ENCODE measurements around the gene SLX4IP. TPM values are rescaled to one million over a fixed set of nuclear protein-coding genes. Genes with fewer than 3 reads are reported as not detected.
A peak's percentile ranks its signal among the peaks of the same experiment; 100 is the strongest.

Gene SLX4IP
- total RNA-seq, 1 donor from 2014 or later, result 5.4 TPM

- TF ChIP-seq, protein P1, sequence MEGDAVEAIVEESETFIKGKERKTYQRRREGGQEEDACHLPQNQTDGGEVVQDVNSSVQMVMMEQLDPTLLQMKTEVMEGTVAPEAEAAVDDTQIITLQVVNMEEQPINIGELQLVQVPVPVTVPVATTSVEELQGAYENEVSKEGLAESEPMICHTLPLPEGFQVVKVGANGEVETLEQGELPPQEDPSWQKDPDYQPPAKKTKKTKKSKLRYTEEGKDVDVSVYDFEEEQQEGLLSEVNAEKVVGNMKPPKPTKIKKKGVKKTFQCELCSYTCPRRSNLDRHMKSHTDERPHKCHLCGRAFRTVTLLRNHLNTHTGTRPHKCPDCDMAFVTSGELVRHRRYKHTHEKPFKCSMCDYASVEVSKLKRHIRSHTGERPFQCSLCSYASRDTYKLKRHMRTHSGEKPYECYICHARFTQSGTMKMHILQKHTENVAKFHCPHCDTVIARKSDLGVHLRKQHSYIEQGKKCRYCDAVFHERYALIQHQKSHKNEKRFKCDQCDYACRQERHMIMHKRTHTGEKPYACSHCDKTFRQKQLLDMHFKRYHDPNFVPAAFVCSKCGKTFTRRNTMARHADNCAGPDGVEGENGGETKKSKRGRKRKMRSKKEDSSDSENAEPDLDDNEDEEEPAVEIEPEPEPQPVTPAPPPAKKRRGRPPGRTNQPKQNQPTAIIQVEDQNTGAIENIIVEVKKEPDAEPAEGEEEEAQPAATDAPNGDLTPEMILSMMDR (IDR thresholded peaks at IDR 0.05), result no peak
- Mint-ChIP-seq H3K36me3 (ENCODE audit: low read depth) (no peaks in the 10 kb centered on the region), H3K4me1 (ENCODE audit: low read depth) (peaks cover 87% of the 10 kb centered on the region), H3K9me3 (ENCODE audit: low read depth) (no peaks in the 10 kb centered on the region), H3K27me3 (ENCODE audit: low read depth) (no peaks in the 10 kb centered on the region), H3K4me3 (ENCODE audit: unreplicated experiment) (no peak overlapping the region), H3K27ac (ENCODE audit: unreplicated experiment) (peak overlapping the region; percentile 42)
- DNase-seq (ENCODE audit: low spot score), result no peak
Observed at GRCh38 chr20:10577648-10578047, 142.5 kb downstream of the SLX4IP start.

DNA sequence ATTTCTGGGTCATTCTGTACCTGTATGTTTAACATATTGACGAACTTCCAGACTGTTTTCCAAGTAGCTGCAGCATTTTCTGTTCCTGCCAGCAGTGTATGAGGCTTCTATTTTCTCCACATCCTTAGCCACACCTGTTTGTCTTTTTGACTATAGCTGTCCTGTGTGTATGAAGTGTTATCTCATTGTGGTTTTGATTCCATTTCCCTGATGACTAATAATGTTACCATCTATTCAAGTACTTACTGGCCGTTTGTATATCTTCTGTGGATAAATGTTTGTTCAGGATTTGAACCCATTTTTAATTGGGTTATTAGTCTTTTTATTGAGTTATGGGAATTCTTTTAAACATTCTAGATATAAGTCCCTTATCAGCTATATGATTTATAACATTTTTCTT, 143.5 kb downstream of the SLX4IP start:
- DNase-seq (ENCODE audit: low spot score), result no peak
- no peaks in the 10 kb centered on the region for H3K9me3 Mint-ChIP-seq (ENCODE audit: low read depth)
- H3K4me1 Mint-ChIP-seq (ENCODE audit: low read depth), result peaks cover 84% of the 10 kb centered on the region
- peak overlapping the region; percentile 43 for H3K27ac Mint-ChIP-seq (ENCODE audit: unreplicated experiment)
- no peak overlapping the region for H3K4me3 Mint-ChIP-seq (ENCODE audit: unreplicated experiment)
- H3K27me3 Mint-ChIP-seq (ENCODE audit: low read depth), result no peaks in the 10 kb centered on the region
- TF ChIP-seq, protein P1 (IDR thresholded peaks at IDR 0.05), result no peak
- no peaks in the 10 kb centered on the region for H3K36me3 Mint-ChIP-seq (ENCODE audit: low read depth)

DNA sequence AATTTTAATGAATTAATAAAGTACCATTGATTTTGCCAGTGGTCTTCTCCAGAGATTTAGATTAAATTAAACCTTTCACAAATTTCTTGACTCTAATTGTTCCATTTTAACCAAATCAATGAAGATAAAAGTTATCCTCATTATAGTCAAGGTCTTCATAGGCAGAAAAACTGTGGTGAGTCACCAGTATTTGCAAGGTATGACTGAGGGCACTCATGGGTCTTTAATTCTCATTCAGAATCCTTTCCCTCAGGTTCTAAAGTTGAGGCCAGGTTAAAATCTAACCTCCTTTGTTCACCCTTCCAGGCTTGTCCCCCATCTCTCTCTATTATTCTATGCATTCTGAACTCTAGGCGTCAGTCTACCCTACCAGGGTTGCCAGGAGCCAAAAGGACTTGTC, 144.8 kb downstream of the SLX4IP start:
- TF ChIP-seq, protein P1 (IDR thresholded peaks at IDR 0.05), result no peak
- peaks cover 82% of the 10 kb centered on the region for H3K4me1 Mint-ChIP-seq (ENCODE audit: low read depth)
- H3K4me3 Mint-ChIP-seq (ENCODE audit: unreplicated experiment), result no peak overlapping the region
- no peak overlapping the region for H3K27ac Mint-ChIP-seq (ENCODE audit: unreplicated experiment)
- no peaks in the 10 kb centered on the region for H3K9me3 Mint-ChIP-seq (ENCODE audit: low read depth)
- H3K27me3 Mint-ChIP-seq (ENCODE audit: low read depth), result no peaks in the 10 kb centered on the region
- no peaks in the 10 kb centered on the region for H3K36me3 Mint-ChIP-seq (ENCODE audit: low read depth)
- DNase-seq (ENCODE audit: low spot score), result no peak

- peaks cover under 1% of the 10 kb centered on the region for H3K9me3 Mint-ChIP-seq (ENCODE audit: low read depth)
- H3K4me1 Mint-ChIP-seq (ENCODE audit: low read depth), result peaks cover 82% of the 10 kb centered on the region
- H3K27me3 Mint-ChIP-seq (ENCODE audit: low read depth), result no peaks in the 10 kb centered on the region
- peaks cover 2% of the 10 kb centered on the region for H3K36me3 Mint-ChIP-seq (ENCODE audit: low read depth)
- TF ChIP-seq, protein P1 (IDR thresholded peaks at IDR 0.05), result no peak
- H3K4me3 Mint-ChIP-seq (ENCODE audit: unreplicated experiment), result no peak overlapping the region
- no peak for DNase-seq (ENCODE audit: low spot score)
- peak overlapping the region; percentile 24 for H3K27ac Mint-ChIP-seq (ENCODE audit: unreplicated experiment)
Observed at GRCh38 chr20:10580700-10581099, 145.6 kb downstream of the SLX4IP start.

- Mint-ChIP-seq H3K4me3 (ENCODE audit: unreplicated experiment) (no peak overlapping the region), H3K27ac (ENCODE audit: unreplicated experiment) (peak overlapping the region; percentile 89)
- DNase-seq (ENCODE audit: low spot score), result no peak
Observed at GRCh38 chr20:10581823-10582222, 146.7 kb downstream of the SLX4IP start.

More at GRCh38 chr20:10581823-10582222, 146.7 kb downstream of the SLX4IP start:
- H3K27me3 Mint-ChIP-seq (ENCODE audit: low read depth), result no peaks in the 10 kb centered on the region
- peaks cover 83% of the 10 kb centered on the region for H3K4me1 Mint-ChIP-seq (ENCODE audit: low read depth)
- H3K9me3 Mint-ChIP-seq (ENCODE audit: low read depth), result peaks cover 4% of the 10 kb centered on the region
- H3K36me3 Mint-ChIP-seq (ENCODE audit: low read depth), result peaks cover 3% of the 10 kb centered on the region
- TF ChIP-seq, protein P1 (IDR thresholded peaks at IDR 0.05), result no peak

Data from chondrocyte (in vitro differentiated cells).